Measurements from ENCODE around the gene CEP63. TPM values are rescaled to one million over a fixed set of nuclear protein-coding genes. Genes with fewer than 3 reads are reported as not detected.

CEP63 gene
- total RNA-seq, 1 experiment from 2014 or later = 28.1 TPM

Other genes with a start within 250 kb of the CEP63 start
- gene RYK, start 235.2 kb upstream of the CEP63 start, total RNA-seq (2014; rRNA removed; shearing (Covaris generic)) = 111 and 115 TPM in 2 replicates
- 197 and 213 TPM in 2 replicates for gene AMOTL2, start 111.6 kb upstream of the CEP63 start, total RNA-seq (2014; rRNA removed; shearing (Covaris generic))
- 82.9 and 104 TPM in 2 replicates for gene ANAPC13, start 72 bp upstream of the CEP63 start, total RNA-seq (2014; rRNA removed; shearing (Covaris generic))
- gene KY, start 165.0 kb downstream of the CEP63 start, total RNA-seq (2014; rRNA removed; shearing (Covaris generic)) = not detected in 2 replicates

All from HT1080 (cell line).